GM12878 (cell line): ENCODE data around the gene SLC9A3. TPM values are rescaled to one million over a fixed set of nuclear protein-coding genes. Genes with fewer than 3 reads are reported as not detected.

ENCODE experiments used
- ATAC-seq: fragments of 200-7000 bp; cut with Tn5 transposase; 3 replicates; pipeline ENCODE4 v1.9.1; 2020; ENCODE audit warnings: mild to moderate bottlenecking, moderate library complexity
- BruUV-seq: library from RNA; stranded (reverse); fragments of 400-500 nt; replicated peaks from 2 replicates; lab custom pipeline; 2021; lab: Mats Ljungman, UMichigan
- CTCF ChIA-PET: fragments of 300-600 bp; sonication (Branson Sonifier 250); formaldehyde crosslinking; extraction: SDS; loops from one replicate; lab custom pipeline; 2021; ENCODE audit warnings: inconsistent platforms; lab: Yijun Ruan, JAX
- POLR2A ChIA-PET: fragments of 350-600 bp; formaldehyde crosslinking; extraction: SDS; loops from one replicate; lab custom pipeline; 2021; ENCODE audit warnings: inconsistent platforms; lab: Charles Lee
- RAD21 ChIA-PET: fragments of 300-600 bp; sonication (Branson Sonifier 250); formaldehyde crosslinking; loops from one replicate; lab custom pipeline; 2023; ENCODE audit warnings: antibody characterized with exemption; ENCODE audit not compliant: unreplicated experiment; lab: Charles Lee
- SMC1A ChIA-PET: fragments of 300-600 bp; sonication (Branson Sonifier 250); formaldehyde crosslinking; loops from one replicate; lab custom pipeline; 2023; ENCODE audit not compliant: unreplicated experiment, uncharacterized antibody; lab: Charles Lee
- DNase-seq: peaks from one replicate; pipeline ENCODE4 v3.0.0-alpha.2; 2011; ENCODE audit warnings: low read depth, low spot score
- FAIRE-seq: peaks from 3 replicates; lab custom pipeline; 2011; peaks lifted over from hg19 to GRCh38; lab: Jason Lieb, UNC
- H2AFZ ChIP-seq: 2 replicates; pipeline ENCODE4 v1.6.0; 2011; ENCODE audit warnings: low read depth, low read length, control low read depth; ENCODE audit not compliant: control insufficient read depth
- H3K27ac ChIP-seq: 2 replicates; pipeline ENCODE4 v1.5.1; 2011; ENCODE audit warnings: control low read depth; ENCODE audit not compliant: control insufficient read depth, insufficient read depth
- H3K27me3 ChIP-seq, 2 experiments: replicated peaks in 1 of 2; 2 replicates each; pipeline versions ENCODE4 v1.6.0 to v1.6.1; 2011; ENCODE audit warnings: low read length in 1 of 2; ENCODE audit not compliant: control insufficient read depth in 2 of 2, insufficient read depth in 2 of 2
- H3K36me3 ChIP-seq, 2 experiments: 2 replicates each; pipeline ENCODE4 v1.5.1; 2011; ENCODE audit warnings: low read length in 1 of 2; ENCODE audit not compliant: control insufficient read depth in 2 of 2, insufficient read depth in 2 of 2
- H3K4me1 ChIP-seq: 2 replicates; pipeline ENCODE4 v1.6.1; 2011; ENCODE audit warnings: mild to moderate bottlenecking, low read length, moderate library complexity, mixed read lengths; ENCODE audit not compliant: control insufficient read depth, insufficient read depth
- H3K4me2 ChIP-seq: 2 replicates; pipeline ENCODE4 v1.6.0; 2011; ENCODE audit warnings: control low read depth; ENCODE audit not compliant: control insufficient read depth, insufficient read depth
- H3K4me3 ChIP-seq: fragments of 200-600 bp; sonication (generic); 2 replicates; pipeline ENCODE4 v1.5.1; 2016
- H3K79me2 ChIP-seq: 2 replicates; pipeline ENCODE4 v1.6.0; 2011; ENCODE audit warnings: low read length; ENCODE audit not compliant: control insufficient read depth, insufficient read depth
- H3K9ac ChIP-seq: 2 replicates; pipeline ENCODE4 v1.8.0; 2011; ENCODE audit warnings: low read length, control low read depth, mixed read lengths; ENCODE audit not compliant: control insufficient read depth, insufficient read depth
- H3K9me3 ChIP-seq: replicated peaks from 3 replicates; pipeline ENCODE4 v1.5.1; 2011; ENCODE audit warnings: mild to moderate bottlenecking, low read length; ENCODE audit not compliant: control insufficient read depth, insufficient read depth
- H4K20me1 ChIP-seq: 2 replicates; pipeline ENCODE4 v1.6.0; 2011; ENCODE audit not compliant: control insufficient read depth, insufficient read depth
- BRCA1 ChIP-seq: IDR thresholded peaks from 2 replicates; pipeline ENCODE4 v1.6.1; 2011; ENCODE audit warnings: low read depth, low read length, improper control_type of control experiment
- CBFB ChIP-seq: IDR thresholded peaks from 2 replicates; pipeline ENCODE4 v1.6.1; 2016; ENCODE audit warnings: antibody characterized with exemption, low read depth
- CHD2 ChIP-seq: IDR thresholded peaks from 2 replicates; pipeline ENCODE4 v1.6.1; 2011; ENCODE audit warnings: low read depth, low read length, improper control_type of control experiment, borderline replicate concordance
- ESRRA ChIP-seq: IDR thresholded peaks from 2 replicates; pipeline ENCODE4 v1.6.1; 2012; ENCODE audit warnings: mild to moderate bottlenecking, low read length, improper control_type of control experiment
- IKZF2 ChIP-seq, 2 experiments: fragments of 450-650 bp; IDR thresholded peaks; 2 replicates each; pipeline ENCODE4 v1.6.1; 2017; ENCODE audit warnings: mild to moderate bottlenecking in 2 of 2, moderate library complexity in 2 of 2
- JUNB ChIP-seq: IDR thresholded peaks from 2 replicates; pipeline ENCODE4 v1.6.1; 2016; ENCODE audit warnings: antibody characterized with exemption, mild to moderate bottlenecking
- MEF2B ChIP-seq: fragments of 450-650 bp; IDR thresholded peaks from 2 replicates; pipeline ENCODE4 v1.6.1; 2018; ENCODE audit warnings: mild to moderate bottlenecking, moderate library complexity; ENCODE audit not compliant: partially characterized antibody, poor library complexity, severe bottlenecking
- NR2C2 ChIP-seq: IDR thresholded peaks from 2 replicates; pipeline ENCODE4 v1.6.1; 2011; ENCODE audit warnings: borderline replicate concordance, low read depth; ENCODE audit not compliant: control insufficient read depth, insufficient read length
- PAX8 ChIP-seq: fragments of 450-650 bp; IDR thresholded peaks from 2 replicates; pipeline ENCODE4 v1.6.1; 2017; ENCODE audit warnings: mild to moderate bottlenecking, moderate library complexity
- SIX5 ChIP-seq: IDR thresholded peaks from 2 replicates; pipeline ENCODE4 v1.6.1; 2011; ENCODE audit warnings: mild to moderate bottlenecking, low read depth, low read length, moderate library complexity; ENCODE audit not compliant: severe bottlenecking
- SUPT20H ChIP-seq: IDR thresholded peaks from 2 replicates; pipeline ENCODE4 v1.6.1; 2011; ENCODE audit warnings: low read depth, mild to moderate bottlenecking, low read length, moderate library complexity, borderline replicate concordance; ENCODE audit not compliant: control insufficient read depth
- SUZ12 ChIP-seq: fragments of 200-600 bp; sonication (generic); IDR thresholded peaks from one replicate; pipeline ENCODE4 v1.6.1; 2018; ENCODE audit warnings: antibody characterized with exemption, mild to moderate bottlenecking; ENCODE audit not compliant: unreplicated experiment
- WGBS: methylation state at CpG from one replicate; pipeline ENCODE4 v1.1.6; 2016; ENCODE audit warnings: low lambda C conversion rate; ENCODE audit not compliant: insufficient replicate concordance, insufficient coverage; ENCODE audit errors: missing lambda C conversion rate; 5-methylcytosine and 5-hydroxymethylcytosine counted together
- in situ Hi-C: fragments of 300-500 bp; cut with MboI; formaldehyde crosslinking; loops from 9 replicates; pipeline ENCODE4 v1.14.3; 2018; ENCODE audit warnings: mixed read lengths
- intact Hi-C: fragments of 100-400 bp; cut with micrococcal nuclease; formaldehyde crosslinking; loops from one replicate; pipeline ENCODE4 v1.14.2; 2022; ENCODE audit not compliant: unreplicated experiment
- polyA plus RNA-seq, 11 experiments: library from polyadenylated mRNA; depleted of rRNA in 4 of 11; unstranded in 6 of 11; stranded (reverse) in 5 of 11; fragments of >200 nt; fragmentation: Nextera tagmentation in 4 of 11; fragmentation: Illumina TruSeq in 1 of 11; extraction: Ambion mirVana in 4 of 11; extraction: Trizol in 1 of 11; gene quantifications; 1 replicate in 1 of 11; 2 replicates in 10 of 11; pipeline versions ENCODE4 v1.2.1 to v1.2.3, GENCODE V29; 2011 to 2016; ENCODE audit warnings: inconsistent platforms in 2 of 11, missing spikeins in 2 of 11, low read depth in 1 of 11
- total RNA-seq, 4 experiments: library from RNA; depleted of rRNA in 3 of 4; stranded (reverse); fragments of >200 nt in 3 of 4; fragmentation: Illumina TruSeq in 1 of 4; extraction: Trizol in 1 of 4; gene quantifications; 2 replicates each; pipeline versions ENCODE4 v1.2.1 to v1.2.3, GENCODE V29; 2013 to 2021
- TF ChIP-seq, protein P1 (sequence below): fragments of 450-650 bp; IDR thresholded peaks from 2 replicates; pipeline ENCODE4 v1.6.1; 2017; ENCODE audit warnings: mild to moderate bottlenecking, moderate library complexity
- TF ChIP-seq, protein P2 (sequence below): IDR thresholded peaks from 2 replicates; pipeline ENCODE4 v1.6.1; 2011; ENCODE audit warnings: mild to moderate bottlenecking, low read depth, low read length, moderate library complexity; ENCODE audit not compliant: insufficient replicate concordance

The SLC9A3 gene
- total and polyA plus RNA-seq, 10 of the 15 experiments (the other 5 are each of a cell fraction or from before 2014, with no cell fraction given), result 0.04 to 5.2 (median 2.3) TPM; not detected in 1

DNA sequence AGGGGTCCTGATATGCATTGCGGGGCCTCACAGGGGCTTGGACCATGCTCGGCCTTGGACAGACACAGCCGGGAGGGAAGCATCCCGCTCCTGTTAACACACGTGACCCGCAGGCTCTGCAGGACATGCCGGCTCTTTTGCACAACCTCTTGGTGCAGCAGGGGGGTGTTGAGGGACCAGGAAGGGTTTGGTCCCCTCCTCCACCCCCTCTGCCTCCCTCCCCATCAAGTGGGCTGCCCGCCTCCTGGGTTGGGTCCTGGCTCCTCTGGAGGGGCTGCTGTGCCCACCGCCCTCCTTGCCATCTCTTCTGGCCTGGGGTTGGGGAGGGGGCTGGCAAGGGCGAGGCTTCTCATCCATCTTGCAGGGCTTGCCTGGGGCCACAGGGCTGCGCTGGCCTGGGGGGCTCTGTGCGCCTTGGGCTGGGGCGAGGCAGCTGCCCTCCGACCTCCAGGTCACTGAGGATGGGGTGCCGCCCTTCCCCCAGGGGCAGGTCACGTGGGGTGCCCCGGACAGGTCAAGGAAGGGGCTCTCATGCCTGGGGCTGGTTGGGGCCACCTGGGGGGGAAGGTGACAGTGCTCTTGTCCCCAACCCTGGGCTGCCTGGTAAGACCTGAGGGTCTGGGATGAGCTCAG is 16.8 kb upstream of the SLC9A3 start (continued):
- TF ChIP-seq SUZ12 (no peak), ESRRA (no peak), SUPT20H (no peak), CBFB (no peak), BRCA1 (no peak)

DNA sequence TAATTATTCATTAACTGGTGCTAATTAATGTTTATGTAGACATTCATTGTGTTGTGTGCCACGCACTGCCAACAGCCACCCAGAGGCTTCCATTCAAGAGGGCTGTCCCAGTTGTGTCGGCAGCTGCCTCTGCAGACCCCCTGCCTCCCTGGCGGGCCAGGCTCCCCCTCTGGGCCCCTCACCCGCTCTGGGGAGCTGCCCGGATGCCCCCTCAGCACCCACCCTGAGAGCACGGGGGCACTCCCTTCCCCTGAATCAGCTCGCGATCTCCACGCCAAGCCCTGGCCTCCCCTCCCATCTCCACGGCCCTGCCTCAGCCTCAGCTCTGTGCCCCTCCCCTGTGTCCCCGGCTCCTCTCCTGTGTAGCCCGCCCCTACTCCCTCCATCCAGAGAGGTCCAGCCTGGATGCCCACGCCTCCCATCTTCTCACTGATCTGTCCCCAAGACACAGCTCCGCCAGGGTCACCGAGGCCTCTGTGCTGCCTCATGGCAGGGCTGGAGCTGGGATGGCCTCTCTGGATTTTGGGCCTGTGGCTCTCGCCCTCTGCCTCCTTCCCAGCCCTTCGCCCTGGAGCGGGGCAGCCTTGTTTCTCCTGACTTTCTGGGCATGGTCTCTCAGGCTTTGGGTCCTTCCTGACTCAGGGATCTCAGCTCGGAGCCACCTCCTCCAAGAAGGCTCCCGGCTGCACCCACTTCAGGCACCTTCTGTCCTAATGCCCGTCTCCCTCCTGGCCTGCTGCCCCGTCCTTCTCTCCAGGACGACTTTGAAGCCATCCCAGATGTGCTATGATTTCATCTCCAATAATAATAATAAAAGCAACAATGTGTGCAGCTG is 16.0 kb upstream of the SLC9A3 start:
- no TSS peak for BruUV-seq
- DNase-seq (no peak), ATAC-seq (no peak)

More for the DNA sequence above, 16.0 kb upstream of the SLC9A3 start:
- 54% methylated on average over 19 of the region's 23 CpGs for WGBS
- ChIA-PET RAD21 (interaction anchor here (0.8 kb wide), 1 partner anchor 223 kb away, joined by 3 read pairs; no protein-coding TSS in a partner anchor), SMC1A (no interaction called here), CTCF (no interaction called here), POLR2A (interaction anchor here (0.5 kb wide), 1 partner anchor 18 kb away, joined by 4 read pairs; no protein-coding TSS in a partner anchor)
- FAIRE-seq, result no peak
- no peak overlapping the region for H3K4me2 ChIP-seq
- no peaks in the 10 kb centered on the region for H4K20me1 ChIP-seq
- H3K27ac ChIP-seq, result no peak overlapping the region
- no peak overlapping the region for H3K4me3 ChIP-seq
- TF ChIP-seq PAX8 (no peak), CHD2 (no peak), IKZF2 (IDR thresholded peaks at IDR 0.05) (no peak), JUNB (no peak), NR2C2 (no peak), SIX5 (no peak), BRCA1 (no peak), MEF2B (no peak)
- TF ChIP-seq, protein P1, sequence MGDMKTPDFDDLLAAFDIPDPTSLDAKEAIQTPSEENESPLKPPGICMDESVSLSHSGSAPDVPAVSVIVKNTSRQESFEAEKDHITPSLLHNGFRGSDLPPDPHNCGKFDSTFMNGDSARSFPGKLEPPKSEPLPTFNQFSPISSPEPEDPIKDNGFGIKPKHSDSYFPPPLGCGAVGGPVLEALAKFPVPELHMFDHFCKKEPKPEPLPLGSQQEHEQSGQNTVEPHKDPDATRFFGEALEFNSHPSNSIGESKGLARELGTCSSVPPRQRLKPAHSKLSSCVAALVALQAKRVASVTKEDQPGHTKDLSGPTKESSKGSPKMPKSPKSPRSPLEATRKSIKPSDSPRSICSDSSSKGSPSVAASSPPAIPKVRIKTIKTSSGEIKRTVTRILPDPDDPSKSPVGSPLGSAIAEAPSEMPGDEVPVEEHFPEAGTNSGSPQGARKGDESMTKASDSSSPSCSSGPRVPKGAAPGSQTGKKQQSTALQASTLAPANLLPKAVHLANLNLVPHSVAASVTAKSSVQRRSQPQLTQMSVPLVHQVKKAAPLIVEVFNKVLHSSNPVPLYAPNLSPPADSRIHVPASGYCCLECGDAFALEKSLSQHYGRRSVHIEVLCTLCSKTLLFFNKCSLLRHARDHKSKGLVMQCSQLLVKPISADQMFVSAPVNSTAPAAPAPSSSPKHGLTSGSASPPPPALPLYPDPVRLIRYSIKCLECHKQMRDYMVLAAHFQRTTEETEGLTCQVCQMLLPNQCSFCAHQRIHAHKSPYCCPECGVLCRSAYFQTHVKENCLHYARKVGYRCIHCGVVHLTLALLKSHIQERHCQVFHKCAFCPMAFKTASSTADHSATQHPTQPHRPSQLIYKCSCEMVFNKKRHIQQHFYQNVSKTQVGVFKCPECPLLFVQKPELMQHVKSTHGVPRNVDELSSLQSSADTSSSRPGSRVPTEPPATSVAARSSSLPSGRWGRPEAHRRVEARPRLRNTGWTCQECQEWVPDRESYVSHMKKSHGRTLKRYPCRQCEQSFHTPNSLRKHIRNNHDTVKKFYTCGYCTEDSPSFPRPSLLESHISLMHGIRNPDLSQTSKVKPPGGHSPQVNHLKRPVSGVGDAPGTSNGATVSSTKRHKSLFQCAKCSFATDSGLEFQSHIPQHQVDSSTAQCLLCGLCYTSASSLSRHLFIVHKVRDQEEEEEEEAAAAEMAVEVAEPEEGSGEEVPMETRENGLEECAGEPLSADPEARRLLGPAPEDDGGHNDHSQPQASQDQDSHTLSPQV, result no peak
- TF ChIP-seq, protein P2, sequence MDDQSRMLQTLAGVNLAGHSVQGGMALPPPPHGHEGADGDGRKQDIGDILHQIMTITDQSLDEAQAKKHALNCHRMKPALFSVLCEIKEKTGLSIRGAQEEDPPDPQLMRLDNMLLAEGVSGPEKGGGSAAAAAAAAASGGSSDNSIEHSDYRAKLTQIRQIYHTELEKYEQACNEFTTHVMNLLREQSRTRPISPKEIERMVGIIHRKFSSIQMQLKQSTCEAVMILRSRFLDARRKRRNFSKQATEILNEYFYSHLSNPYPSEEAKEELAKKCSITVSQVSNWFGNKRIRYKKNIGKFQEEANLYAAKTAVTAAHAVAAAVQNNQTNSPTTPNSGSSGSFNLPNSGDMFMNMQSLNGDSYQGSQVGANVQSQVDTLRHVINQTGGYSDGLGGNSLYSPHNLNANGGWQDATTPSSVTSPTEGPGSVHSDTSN, result no peak
- no peaks in the 10 kb centered on the region for H3K79me2 ChIP-seq
- H3K9ac ChIP-seq, result no peak overlapping the region
- H3K27me3 ChIP-seq, result no peaks in the 10 kb centered on the region; a peak in 1 of 4 replicates
- peaks cover 20% of the 10 kb centered on the region for H3K4me1 ChIP-seq
- no peaks in the 10 kb centered on the region; the same call in 2 of the 3 replicates for H3K9me3 ChIP-seq
- H3K36me3 ChIP-seq, result no peaks in the 10 kb centered on the region
- intact Hi-C loops (loop anchor here (10.0 kb wide), 1 partner anchor 225 kb away; no protein-coding TSS in a partner anchor), in situ Hi-C loops (no loop called here)
- H2AFZ ChIP-seq, result no peak overlapping the region
